ENCODE measurements around the gene LTB4R.

GRCh38 chr14:24271134-24271833 is 40.0 kb upstream of the LTB4R start, which contains the start of gene RABGGTA:
- TF ChIP-seq CTCF (IDR thresholded peaks at IDR 0.05) (peak; percentile 72 to 87 (median 74)), POLR2A (IDR thresholded peaks at IDR 0.05) (peak; percentile 86)

Data from right lobe of liver (tissue), 4 donors.